OCI-LY1 (cell line): ENCODE measurements around the gene ARHGEF17.

ENCODE experiments used
- H2AFZ ChIP-seq: fragments of 200-600 bp; sonication (generic), shearing (Covaris generic); 2 replicates; pipeline ENCODE4 v1.6.0; 2014; ENCODE audit warnings: antibody characterized with exemption, mild to moderate bottlenecking, low read length
- H3F3A ChIP-seq: fragments of 200-600 bp; sonication (generic), shearing (Covaris generic); 2 replicates; pipeline ENCODE4 v1.6.0; 2014; ENCODE audit warnings: mild to moderate bottlenecking, antibody characterized with exemption, low read length, moderate library complexity; ENCODE audit not compliant: insufficient read depth
- H3K27ac ChIP-seq: fragments of 200-600 bp; sonication (generic); 2 replicates; pipeline ENCODE4 v1.5.1; 2014; ENCODE audit warnings: low read length, mixed run types, mild to moderate bottlenecking, low read depth; ENCODE audit not compliant: poor library complexity, severe bottlenecking
- H3K27me3 ChIP-seq: fragments of 200-600 bp; sonication (generic); 2 replicates; pipeline ENCODE4 v1.6.0; 2014; ENCODE audit warnings: antibody characterized with exemption, mild to moderate bottlenecking, low read length, moderate library complexity; ENCODE audit not compliant: insufficient read depth
- H3K36me3 ChIP-seq: fragments of 200-600 bp; sonication (generic); 2 replicates; pipeline ENCODE4 v1.6.1; 2014; ENCODE audit warnings: mild to moderate bottlenecking, antibody characterized with exemption, low read length, moderate library complexity, mixed read lengths; ENCODE audit not compliant: insufficient read depth
- H3K4me1 ChIP-seq: fragments of 200-600 bp; sonication (generic); 2 replicates; pipeline ENCODE4 v1.5.1; 2014; ENCODE audit warnings: mild to moderate bottlenecking, low read length, moderate library complexity; ENCODE audit not compliant: insufficient read depth, severe bottlenecking
- H3K4me2 ChIP-seq: fragments of 200-600 bp; sonication (generic), shearing (Covaris generic); 2 replicates; pipeline ENCODE4 v1.6.1; 2014; ENCODE audit warnings: low read length
- H3K4me3 ChIP-seq: fragments of 200-600 bp; sonication (generic); 2 replicates; pipeline ENCODE4 v1.5.1; 2014; ENCODE audit warnings: low read length, low read depth, mild to moderate bottlenecking, mixed read lengths; ENCODE audit not compliant: poor library complexity, severe bottlenecking
- H3K79me2 ChIP-seq: fragments of 200-600 bp; shearing (Covaris generic); 2 replicates; pipeline ENCODE4 v1.6.1; 2016; ENCODE audit warnings: mixed run types, low read length, mixed read lengths; ENCODE audit not compliant: insufficient read depth
- H3K9ac ChIP-seq: fragments of 200-600 bp; sonication (generic), shearing (Covaris generic); 2 replicates; pipeline ENCODE4 v1.6.1; 2014; ENCODE audit warnings: mild to moderate bottlenecking, low read length, mixed read lengths
- H3K9me2 ChIP-seq: fragments of 200-600 bp; sonication (generic), shearing (Covaris generic); 2 replicates; pipeline ENCODE4 v1.6.1; 2014; ENCODE audit warnings: low read depth, mild to moderate bottlenecking, low read length, mixed read lengths
- H3K9me3 ChIP-seq: fragments of 200-600 bp; shearing (Covaris generic); 2 replicates; pipeline ENCODE4 v1.6.1; 2014; ENCODE audit warnings: low read length, mixed read lengths
- H4K20me1 ChIP-seq: fragments of 200-600 bp; sonication (generic), shearing (Covaris generic); 2 replicates; pipeline ENCODE4 v1.6.0; 2016; ENCODE audit warnings: mild to moderate bottlenecking, low read length; ENCODE audit not compliant: insufficient read depth
- EZH2 ChIP-seq: fragments of 200-600 bp; sonication (generic), shearing (Covaris generic); IDR thresholded peaks from 2 replicates; pipeline ENCODE4 v1.8.0; 2017; ENCODE audit warnings: borderline replicate concordance, mixed run types, mild to moderate bottlenecking, antibody characterized with exemption, low read length, moderate library complexity, mixed read lengths
- TF ChIP-seq, protein P1 (sequence below): fragments of 200-600 bp; sonication (generic), shearing (Covaris generic); IDR thresholded peaks from 2 replicates; pipeline ENCODE4 v1.5.1; 2017; ENCODE audit warnings: mild to moderate bottlenecking, antibody characterized with exemption, low read length, moderate library complexity, mixed read lengths

ARHGEF17 gene

DNA sequence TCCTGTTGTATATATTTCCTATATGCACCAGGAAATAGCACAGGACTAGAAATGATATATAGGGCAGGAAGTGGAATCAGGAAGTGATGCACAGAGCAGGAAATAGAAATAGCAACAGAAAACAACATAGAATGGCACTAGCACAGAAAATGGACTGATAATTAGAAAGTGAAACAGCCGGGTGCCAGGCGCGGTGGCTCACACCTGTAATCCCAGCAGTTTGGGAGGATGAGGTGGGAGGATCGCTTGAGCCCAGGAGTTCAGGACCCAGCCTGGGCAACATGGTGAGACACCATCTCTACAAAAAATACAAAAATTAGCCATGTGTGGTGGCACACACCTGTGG lies 58.2 kb downstream of the ARHGEF17 start:
- H3K4me2 ChIP-seq = peak overlapping the region; percentile 26; the same call in 1 of the 2 replicates
- H3K79me2 ChIP-seq = no peaks in the 10 kb centered on the region
- H3K36me3 ChIP-seq = no peaks in the 10 kb centered on the region
- peaks cover 16% of the 10 kb centered on the region for H3K4me1 ChIP-seq
- H3K9ac ChIP-seq = no peak overlapping the region
- H3F3A ChIP-seq = no peaks in the 10 kb centered on the region
- H2AFZ ChIP-seq = peak overlapping the region; percentile 15; the same call in 1 of the 2 replicates
- no peak overlapping the region for H3K4me3 ChIP-seq
- H3K9me3 ChIP-seq = no peaks in the 10 kb centered on the region
- peak overlapping the region; percentile 55 for H3K27ac ChIP-seq
- no peak for TF ChIP-seq EZH2
- TF ChIP-seq, protein P1, sequence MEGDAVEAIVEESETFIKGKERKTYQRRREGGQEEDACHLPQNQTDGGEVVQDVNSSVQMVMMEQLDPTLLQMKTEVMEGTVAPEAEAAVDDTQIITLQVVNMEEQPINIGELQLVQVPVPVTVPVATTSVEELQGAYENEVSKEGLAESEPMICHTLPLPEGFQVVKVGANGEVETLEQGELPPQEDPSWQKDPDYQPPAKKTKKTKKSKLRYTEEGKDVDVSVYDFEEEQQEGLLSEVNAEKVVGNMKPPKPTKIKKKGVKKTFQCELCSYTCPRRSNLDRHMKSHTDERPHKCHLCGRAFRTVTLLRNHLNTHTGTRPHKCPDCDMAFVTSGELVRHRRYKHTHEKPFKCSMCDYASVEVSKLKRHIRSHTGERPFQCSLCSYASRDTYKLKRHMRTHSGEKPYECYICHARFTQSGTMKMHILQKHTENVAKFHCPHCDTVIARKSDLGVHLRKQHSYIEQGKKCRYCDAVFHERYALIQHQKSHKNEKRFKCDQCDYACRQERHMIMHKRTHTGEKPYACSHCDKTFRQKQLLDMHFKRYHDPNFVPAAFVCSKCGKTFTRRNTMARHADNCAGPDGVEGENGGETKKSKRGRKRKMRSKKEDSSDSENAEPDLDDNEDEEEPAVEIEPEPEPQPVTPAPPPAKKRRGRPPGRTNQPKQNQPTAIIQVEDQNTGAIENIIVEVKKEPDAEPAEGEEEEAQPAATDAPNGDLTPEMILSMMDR = no peak
- H4K20me1 ChIP-seq = no peaks in the 10 kb centered on the region
- no peaks in the 10 kb centered on the region for H3K27me3 ChIP-seq
- no peaks in the 10 kb centered on the region for H3K9me2 ChIP-seq

DNA sequence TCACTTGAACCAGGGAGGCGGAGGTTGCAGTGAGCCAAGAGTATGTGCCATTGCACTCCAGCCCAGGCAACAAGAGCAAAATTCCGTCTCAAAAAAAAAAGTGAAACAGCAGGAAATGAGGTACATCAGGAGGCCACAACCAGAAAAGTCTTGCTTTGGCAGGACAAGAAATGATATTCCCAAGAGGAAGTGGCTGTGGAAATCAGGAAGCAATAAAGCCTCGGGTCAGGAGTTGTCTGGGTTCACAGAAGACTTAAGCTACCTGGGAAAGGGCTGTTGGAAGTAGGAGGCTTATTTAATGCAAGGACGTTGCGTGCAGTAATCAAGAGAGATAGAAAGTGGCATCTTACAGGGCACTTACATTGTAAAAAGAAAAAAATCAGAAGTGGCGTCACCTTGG lies 58.9 kb downstream of the ARHGEF17 start:
- Histone ChIP-seq H3K9me3 (no peaks in the 10 kb centered on the region), H3K4me3 (no peak overlapping the region), H3K9me2 (no peaks in the 10 kb centered on the region), H3F3A (no peaks in the 10 kb centered on the region), H3K27me3 (no peaks in the 10 kb centered on the region), H3K79me2 (no peaks in the 10 kb centered on the region), H3K9ac (no peak overlapping the region), H2AFZ (no peak overlapping the region), H3K4me2 (no peak overlapping the region), H3K27ac (no peak overlapping the region), H4K20me1 (no peaks in the 10 kb centered on the region), H3K36me3 (no peaks in the 10 kb centered on the region), H3K4me1 (peaks cover 16% of the 10 kb centered on the region)
- TF ChIP-seq, protein P1 = no peak
- TF ChIP-seq EZH2 = no peak

DNA sequence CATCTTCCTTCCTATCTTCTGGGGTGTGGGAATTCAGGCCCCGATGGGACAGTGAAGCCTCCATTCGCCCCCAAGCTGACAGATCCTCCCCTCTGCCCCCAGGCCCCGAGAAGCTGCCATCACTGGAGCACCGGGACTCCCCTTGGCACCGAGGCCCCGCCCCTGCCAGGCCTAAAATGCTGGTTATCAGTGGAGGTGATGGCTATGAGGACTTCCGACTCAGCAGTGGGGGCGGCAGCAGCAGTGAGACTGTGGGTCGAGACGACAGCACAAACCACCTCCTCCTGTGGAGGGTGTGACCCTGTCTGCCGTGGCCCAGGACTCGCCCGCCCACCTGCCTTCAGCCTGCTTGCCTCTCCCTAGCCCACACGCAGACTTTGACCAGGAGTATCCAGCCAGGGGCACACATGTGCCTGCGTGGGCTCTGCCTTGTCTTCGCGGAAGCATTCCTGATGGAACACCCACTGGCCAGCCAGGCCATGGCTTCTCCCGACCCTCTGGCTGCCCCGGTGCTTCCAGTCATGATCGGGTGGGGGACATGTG lies 59.5 kb downstream of the ARHGEF17 start:
- no peak for TF ChIP-seq EZH2
- no peak overlapping the region for H3K27ac ChIP-seq
- peaks cover 13% of the 10 kb centered on the region for H3K4me1 ChIP-seq

DNA sequence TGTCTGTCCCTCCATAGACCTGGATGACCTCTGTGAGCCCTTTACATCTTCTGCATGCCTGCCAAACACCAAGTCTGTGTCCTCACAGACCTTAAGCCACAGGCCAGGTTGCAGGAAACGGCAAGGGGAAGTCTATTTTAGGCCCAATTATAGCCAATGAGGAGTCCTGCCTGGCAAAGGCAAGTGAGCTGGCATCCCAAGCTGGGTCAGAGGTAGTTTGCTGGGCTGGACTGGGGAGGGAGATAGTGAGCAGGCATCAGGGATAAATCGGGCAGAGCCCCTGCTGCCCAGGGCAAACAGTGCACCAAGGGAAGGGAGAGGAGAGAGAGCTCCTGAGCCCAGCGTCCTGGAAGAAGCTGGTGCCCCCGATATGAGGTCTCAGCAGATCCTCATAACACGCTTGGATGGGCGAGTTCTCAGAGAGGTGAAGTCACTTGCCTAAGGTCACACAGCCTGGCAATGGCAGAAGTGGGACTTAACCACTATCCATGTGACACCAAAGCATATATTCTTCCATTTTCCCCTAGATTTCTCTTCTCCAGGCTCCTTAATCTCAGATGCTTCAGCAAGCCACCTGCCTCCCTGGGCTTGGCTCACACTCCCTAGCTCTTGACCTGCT lies 64.4 kb downstream of the ARHGEF17 start:
- Histone ChIP-seq H3K79me2 (no peaks in the 10 kb centered on the region), H3K9ac (no peak overlapping the region), H3K27ac (no peak overlapping the region), H3K9me2 (no peaks in the 10 kb centered on the region), H4K20me1 (no peaks in the 10 kb centered on the region), H3K4me3 (no peak overlapping the region), H3K4me2 (no peak overlapping the region), H2AFZ (no peak overlapping the region), H3F3A (no peaks in the 10 kb centered on the region), H3K9me3 (no peaks in the 10 kb centered on the region), H3K4me1 (peaks cover 10% of the 10 kb centered on the region), H3K27me3 (no peaks in the 10 kb centered on the region), H3K36me3 (peaks cover 3% of the 10 kb centered on the region; the same call in 1 of the 2 replicates)
- no peak for TF ChIP-seq EZH2
- TF ChIP-seq, protein P1 = peak; percentile 35; the same call in 1 of the 2 replicates

More for the DNA sequence above, 59.5 kb downstream of the ARHGEF17 start:
- H3K4me2 ChIP-seq = no peak overlapping the region
- H3K9me3 ChIP-seq = no peaks in the 10 kb centered on the region
- H3K9me2 ChIP-seq = no peaks in the 10 kb centered on the region
- no peak overlapping the region for H3K9ac ChIP-seq
- no peaks in the 10 kb centered on the region for H3F3A ChIP-seq
- H3K79me2 ChIP-seq = no peaks in the 10 kb centered on the region
- H4K20me1 ChIP-seq = no peaks in the 10 kb centered on the region
- H3K36me3 ChIP-seq = no peaks in the 10 kb centered on the region
- H3K4me3 ChIP-seq = no peak overlapping the region
- H2AFZ ChIP-seq = no peak overlapping the region
- H3K27me3 ChIP-seq = no peaks in the 10 kb centered on the region
